NCI-H345 (cell line): ENCODE data around the gene UBTF.

Source experiments
- DNase-seq: peaks from one replicate; lab custom pipeline; 2025; lab: John Stamatoyannopoulos, UW

UBTF gene, protein sequence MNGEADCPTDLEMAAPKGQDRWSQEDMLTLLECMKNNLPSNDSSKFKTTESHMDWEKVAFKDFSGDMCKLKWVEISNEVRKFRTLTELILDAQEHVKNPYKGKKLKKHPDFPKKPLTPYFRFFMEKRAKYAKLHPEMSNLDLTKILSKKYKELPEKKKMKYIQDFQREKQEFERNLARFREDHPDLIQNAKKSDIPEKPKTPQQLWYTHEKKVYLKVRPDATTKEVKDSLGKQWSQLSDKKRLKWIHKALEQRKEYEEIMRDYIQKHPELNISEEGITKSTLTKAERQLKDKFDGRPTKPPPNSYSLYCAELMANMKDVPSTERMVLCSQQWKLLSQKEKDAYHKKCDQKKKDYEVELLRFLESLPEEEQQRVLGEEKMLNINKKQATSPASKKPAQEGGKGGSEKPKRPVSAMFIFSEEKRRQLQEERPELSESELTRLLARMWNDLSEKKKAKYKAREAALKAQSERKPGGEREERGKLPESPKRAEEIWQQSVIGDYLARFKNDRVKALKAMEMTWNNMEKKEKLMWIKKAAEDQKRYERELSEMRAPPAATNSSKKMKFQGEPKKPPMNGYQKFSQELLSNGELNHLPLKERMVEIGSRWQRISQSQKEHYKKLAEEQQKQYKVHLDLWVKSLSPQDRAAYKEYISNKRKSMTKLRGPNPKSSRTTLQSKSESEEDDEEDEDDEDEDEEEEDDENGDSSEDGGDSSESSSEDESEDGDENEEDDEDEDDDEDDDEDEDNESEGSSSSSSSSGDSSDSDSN

DNA sequence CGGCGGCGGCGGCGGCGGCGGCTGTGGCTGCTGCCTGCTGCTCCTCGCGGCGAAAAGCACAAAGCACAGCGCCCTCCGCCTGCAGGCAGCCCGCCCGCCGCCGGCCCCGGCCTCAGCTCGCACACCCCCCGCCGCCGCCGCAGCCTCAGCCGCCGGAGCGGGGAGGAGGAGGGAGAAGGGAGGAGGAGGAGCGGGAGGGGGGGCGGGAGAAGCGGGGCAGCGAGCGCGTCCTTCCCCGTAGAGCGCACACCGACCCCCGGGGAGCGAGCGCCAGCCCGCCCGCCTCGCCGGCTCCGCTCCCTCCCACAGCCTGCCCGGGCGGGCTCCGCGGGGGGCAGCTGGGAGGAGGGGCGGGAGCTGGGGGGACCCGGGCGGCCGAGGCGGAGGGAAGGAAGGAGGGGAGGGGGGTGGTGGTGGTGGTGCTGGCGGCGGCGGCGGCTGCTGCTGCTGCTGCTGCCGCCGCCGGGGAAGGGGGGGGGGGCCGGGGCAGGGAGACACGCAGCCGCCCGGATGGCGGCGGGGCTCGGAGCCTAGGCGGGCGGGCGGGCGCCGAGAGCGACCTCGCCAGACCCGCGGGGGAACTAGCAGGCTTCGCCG, at the start of gene UBTF:
TSS of gene UBTF (minus strand) at position 60 of the 597 bp plus-strand sequence. CDS start 1,446 bp downstream, outside the sequence.
- DNase-seq: peak; percentile 91

DNA sequence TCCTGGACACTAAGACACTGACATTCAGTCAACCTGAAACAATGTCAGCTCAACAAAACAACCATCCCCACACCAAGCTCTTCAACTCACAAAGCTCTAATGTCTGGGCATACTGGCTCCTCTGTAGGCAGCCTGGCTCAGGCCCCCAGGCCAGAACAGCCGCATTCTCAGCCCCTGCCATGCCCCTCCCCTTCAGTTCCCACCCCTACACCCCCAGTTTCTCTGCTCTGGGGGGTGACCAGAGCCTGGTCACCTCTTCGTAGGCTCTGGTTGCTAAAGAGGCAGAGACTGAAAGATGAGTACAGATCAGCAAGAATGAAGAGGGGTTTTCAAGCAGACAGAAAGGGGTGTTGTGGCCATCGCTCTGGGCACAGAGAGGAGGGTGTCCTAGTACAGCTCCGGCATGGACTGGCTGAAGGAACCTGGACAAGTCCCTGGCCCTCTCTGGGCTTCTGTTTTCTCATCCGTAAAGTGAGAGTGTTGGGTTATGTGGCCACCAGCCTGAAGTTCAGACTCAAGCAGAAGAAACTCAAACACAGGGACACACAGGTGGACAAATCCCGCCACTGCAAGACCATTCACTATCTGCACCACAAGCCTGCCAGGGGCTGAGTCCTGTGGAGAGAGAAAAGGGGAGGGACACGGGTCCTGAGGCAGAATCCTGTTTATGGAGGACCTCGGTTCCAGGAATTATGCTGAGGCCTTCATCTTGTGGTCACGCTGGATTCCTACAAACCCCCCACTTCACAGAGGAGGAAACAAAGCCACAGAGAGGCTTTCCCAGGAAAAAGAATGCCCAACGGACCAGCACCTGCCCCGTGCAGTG, 49.4 kb upstream of the UBTF start:
- no peak for DNase-seq

DNA sequence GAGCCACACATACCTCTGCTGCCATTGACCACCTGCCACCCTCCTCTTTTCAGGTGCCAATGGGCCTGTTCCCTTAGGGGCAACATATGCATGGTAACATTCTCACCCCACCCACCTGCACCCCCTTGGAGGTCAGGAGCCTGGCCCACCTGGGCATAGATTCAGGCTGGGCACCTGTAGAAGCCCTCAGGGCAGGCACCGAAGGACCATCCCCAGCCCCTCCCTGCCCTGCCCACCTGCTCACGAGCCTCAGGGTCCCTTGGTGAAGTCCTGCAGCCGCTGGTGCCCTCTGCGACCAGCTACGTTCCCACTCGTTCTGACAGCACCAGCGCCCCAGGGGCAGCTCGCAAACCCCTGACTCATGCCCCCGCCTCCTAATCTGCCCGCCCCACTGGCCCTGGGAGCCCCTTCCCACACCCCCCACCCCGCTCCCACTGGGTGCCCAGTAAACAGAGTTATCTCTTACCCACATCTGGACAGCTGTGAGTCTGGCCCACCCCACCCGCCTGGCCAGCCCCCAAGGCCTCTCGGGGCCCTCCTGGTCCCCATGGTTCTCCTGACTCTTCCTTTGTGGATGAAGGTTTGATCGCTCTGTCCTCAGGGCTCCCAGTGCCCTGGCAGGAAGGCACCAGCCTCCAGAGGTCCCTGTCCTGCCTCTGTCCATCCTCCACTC, 48.5 kb upstream of the UBTF start, which contains the start of gene SLC4A1:
TSS of gene SLC4A1 (minus strand) at position 318 of the 673 bp plus-strand sequence. CDS start 5,269 bp downstream, outside the sequence.
- no peak for DNase-seq

DNA sequence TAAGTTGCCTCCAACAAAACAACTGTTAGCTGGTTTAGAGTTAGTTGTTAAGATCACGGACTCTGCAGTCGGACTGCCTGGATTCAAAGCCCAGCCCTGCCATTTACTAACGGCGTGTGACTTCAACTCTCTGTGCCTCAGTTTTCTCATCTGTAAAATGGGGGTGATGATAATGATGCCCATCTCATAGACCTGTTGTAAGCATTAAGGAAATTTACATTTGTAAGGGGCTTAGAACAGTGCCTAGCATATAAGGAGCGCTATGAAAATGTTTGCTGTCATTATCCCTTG, 47.6 kb upstream of the UBTF start:
- no peak for DNase-seq

DNA sequence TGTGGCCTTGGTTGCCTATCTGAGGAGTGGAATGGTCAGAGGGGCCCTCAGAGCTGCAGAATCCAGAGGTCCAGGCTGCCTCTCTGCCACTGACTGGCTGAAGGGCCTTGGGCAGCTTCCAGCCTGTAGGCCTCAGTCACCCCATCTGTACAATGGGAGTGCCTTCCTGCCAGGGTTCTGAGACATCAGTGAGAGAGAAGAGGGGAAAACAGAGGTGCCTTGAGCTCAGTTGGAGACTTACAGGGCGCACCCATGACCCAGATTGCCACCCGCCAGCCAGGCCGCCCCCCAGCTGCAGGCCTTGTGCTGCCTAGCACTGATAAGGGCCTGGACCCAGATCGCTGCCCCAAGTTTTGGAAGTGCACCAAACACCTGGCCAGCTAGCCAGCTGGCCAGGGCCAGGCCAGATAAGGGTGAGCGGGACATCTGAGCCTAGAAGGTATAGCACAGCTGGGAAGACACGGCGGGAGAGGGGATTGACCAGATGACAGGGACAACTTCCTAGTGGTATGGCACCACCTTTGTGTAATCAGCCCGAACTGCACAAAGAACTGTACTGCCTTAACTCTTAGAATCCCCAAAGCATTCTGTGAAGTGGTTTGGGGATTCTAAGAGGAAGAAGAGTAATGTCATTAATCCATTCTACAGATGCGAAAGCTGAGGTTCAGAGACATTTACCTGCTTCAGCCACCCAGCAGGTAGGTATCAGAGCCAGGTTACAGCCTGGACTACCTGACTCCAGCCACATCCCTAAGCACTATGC, 47.1 kb upstream of the UBTF start:
- no peak for DNase-seq

DNA sequence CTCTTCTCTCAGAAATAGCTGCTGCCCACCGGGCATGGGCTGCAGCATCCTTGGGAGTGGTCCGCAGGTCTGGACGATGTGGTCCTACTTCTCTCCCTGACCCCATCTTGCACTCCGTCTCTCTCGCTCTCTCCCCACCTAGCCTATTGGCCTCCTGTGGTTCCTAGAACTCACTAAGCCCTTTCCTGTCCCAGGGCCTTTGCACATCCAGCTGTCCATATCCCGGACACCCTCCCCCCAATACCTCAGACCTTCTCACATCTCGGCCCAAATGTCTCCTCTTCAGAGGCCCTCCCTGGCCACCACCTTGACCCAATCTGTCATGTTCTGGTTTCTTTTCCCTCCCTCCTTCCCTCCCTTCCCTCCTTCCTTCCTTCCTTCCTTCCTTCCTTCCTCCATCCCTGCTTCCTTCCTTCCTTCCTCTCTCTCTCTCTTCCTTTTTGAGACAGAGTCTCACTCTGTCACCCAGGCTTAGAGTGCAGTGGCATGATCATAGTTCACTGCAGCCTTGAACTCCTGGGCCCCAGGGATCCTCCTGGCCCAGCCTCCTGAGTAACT, 43.9 kb upstream of the UBTF start:
- no peak for DNase-seq

DNA sequence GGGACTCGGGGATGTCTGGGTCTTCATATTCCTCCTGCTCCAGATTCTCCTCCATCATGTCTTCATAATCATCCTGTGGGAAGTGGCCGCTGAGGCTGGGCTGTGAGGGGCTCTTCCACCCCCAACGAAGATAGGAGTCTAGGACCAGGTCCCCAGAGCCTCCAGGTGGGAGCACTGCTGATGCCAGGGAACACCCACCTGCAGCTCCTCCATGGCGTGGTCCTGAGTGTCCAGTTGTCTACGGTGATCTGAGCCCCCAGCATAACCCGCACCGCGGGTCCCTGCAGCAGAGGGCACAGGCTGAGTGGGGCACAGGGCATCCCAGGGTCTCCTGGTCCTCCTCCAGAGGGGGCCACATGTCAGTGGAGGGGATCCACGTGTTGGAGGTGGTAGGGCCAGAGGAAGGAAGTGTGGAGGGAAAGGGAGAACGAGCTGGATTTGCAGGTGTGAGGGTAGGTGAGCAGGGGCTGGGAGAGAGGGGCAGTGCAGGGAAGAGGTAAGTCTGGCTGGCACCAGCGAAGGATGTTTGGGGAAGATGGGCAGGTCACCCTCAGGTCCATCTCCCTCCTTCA, 43.3 kb upstream of the UBTF start:
- no peak for DNase-seq

DNA sequence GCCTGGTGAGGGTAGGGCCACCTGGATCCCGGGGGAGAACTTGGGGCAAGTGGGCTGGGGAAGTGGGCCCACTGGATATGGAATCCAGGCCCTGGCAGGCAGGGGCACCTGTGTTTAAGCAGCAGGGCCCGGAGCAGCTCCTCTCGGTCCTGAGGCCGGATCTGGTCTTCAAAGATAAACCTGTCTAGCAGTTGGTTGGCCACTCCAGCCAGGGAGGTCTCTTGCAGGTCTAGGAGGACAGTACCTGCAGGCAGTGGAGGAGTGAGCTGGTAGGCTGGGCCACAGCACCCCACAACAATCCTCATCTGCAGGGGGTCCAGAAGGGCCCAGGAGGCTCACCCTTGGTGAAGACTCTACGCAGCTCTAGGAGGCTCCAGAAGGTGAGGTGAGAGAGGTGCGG, 40.8 kb upstream of the UBTF start:
- DNase-seq: no peak

DNA sequence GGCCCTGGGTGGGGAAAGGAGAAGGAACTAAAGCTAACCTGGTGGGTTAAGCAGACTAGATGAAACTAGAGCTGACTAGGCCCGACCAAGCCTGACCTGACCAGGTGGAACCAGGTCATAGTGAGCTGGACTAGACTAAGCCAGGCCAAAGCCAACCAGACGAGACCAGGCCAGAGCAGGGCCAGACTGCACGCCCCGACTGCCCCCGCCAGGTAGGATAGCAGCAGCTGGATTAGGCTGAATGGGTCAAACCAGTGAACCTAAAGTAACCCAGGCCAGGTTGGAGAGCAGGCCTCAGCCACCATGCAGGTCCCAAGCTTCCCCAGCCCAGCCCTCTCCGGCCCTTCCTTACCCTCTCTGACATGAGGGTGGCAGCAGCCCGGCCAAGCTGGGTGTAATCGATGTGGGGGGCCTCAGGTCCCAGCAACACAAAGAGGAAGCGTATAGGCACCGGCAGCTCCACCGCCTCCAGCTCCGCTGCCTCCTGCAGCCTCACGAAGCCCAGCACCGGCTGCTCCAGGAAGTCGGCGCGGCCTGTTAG, 39.4 kb upstream of the UBTF start:
- no peak for DNase-seq

DNA sequence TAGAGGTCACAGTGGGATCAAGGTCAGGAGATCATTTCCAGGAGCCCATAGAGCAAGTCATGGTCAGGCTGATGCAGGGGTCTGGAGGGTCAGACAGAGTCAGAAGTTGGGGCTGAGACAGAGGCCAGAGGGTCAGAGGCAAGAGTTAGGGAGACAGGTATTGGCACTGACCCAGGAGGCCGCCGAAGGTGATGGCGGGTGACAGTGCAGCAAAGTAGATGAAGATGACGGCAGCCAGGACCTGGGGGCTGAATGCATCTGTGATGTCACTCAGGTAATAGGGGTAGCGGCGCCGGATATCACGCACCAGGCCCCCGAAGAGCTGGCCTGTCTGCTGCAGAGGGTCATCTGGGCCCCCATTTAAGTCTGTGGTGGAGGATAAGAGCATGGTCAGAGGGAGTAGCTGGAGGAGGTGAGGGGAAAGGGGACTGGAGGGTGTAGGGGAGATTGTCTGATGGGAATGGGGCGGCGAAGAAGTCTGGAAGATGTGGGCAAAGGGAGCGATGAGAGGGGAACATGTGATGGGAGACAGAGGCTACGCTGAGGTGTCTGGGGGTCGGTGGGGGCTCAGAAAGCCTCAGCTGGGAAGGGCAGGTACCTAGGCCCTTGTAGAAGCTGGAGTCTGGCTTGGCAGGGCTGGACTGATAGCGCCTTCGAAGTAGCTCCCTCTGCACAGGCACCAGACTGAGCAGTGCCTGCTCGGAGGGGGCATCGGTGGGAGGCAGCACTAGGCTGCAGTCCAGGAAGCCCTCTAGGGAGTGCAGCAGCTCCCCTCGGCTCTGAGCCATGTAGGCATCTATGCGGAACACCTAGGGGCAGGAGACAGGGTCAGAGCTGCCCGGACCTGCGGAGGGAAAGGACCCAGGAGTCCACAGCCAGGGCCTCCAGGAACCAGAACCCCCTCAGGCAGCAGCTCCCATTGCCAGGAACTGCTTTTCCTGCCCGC, 38.6 kb upstream of the UBTF start:
- DNase-seq: no peak

DNA sequence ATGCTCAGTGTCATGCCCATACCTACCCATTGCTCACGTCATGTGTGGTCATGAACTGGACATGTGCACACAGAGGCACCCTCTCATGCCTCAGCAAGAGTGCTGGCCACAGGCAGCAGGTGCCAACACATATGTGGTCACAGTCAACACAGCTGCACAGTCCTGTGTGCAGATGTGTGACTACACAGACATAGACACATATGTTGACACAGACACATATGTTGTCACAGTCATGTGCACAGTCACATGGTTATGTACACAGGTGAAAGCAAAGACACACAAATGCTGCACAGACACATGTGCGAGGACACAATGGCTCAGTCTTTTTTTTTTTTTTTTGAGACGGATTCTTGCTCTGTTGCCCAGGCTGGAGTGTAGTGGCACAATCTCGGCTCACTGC, 37.2 kb upstream of the UBTF start:
- DNase-seq: no peak

DNA sequence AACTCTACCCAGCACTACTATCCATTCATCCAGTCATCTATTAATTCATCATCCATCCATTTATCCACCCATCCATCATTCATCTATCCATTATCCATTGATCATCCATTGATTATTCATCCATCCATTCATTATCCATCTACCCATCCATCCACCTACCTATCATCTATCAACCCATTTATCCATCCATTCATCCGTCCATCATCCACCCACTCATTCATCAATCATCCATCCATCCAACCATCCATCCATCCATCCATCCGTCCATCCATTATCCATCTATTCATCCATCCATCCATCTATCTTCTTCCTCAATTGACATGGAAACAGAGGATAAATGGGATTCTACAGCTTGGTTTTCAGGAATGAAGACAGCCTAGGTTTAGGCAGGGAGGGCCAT, 36.4 kb upstream of the UBTF start:
- no peak for DNase-seq

DNA sequence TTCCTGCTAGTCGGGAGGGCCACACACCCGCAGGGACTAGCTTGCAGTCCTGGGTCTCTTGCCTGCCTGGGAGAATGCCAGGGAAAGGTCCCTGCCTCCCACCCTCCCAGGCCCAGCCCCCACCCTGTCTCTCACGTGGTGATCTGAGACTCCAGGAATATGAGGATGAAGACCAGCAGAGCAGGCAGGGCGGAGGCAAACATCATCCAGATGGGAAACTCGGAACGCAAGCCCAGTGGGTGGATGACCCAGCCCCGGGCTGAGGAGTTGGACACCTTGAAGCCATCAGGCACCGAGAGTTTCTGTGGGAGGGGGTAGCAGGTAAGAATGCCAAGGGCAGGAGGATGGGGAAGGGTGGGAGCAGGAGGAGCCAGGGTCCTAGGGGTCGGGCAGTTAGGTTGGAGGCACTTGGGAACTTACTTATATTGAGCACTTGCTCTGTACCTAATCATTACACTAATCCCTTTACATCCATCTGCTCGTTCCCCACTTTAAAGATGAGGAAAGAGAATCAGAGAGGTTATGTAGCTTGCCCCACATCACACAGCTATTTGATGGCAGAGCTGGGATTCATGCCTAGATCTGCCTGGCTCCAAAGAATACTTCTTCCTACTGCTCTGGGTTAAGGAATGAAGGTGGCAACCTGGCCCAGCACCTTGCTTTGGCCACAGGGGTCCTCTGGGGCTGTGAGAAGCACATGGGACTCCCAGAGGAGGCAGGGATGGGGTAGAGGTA, 35.1 kb upstream of the UBTF start:
- no peak for DNase-seq

DNA sequence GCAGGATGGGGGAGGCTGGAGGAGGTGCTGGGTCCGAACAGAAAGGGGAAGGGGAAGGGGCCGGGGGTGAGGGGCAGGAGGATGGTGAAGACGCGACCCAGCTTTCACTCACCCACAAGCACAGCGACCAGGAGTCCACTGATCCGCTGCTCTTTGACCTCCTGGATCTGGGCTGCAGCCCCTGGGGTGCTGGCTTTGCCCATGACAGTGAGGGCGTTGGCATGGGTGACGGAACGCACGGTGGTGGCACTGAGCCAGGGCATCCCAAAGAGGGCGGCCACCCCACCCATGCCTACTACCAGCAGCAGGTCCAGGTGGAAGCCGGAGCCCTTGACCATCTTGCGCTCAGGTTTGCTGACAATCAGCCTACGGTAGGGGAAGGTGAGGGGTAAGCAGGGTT, 33.5 kb upstream of the UBTF start:
- DNase-seq: no peak

DNA sequence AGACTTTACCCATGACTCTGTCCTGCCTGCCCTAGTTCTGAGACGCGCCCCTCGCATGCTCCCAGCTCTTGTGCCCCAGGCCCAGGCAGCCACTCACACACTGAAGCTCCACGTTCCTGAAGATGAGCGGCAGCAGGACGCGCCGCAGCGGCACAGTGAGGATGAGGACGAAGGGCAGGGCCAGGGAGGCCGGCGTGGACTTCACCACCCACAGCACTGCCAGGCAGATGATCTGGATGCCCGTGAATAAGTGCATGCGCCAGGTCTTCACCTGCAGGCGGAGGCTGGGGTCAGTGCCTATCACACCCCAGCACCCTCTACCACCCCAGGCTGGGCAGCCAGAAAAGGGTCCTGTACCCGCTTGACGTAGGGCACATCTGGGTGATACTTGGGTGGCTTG, 31.6 kb upstream of the UBTF start:
- DNase-seq: no peak

DNA sequence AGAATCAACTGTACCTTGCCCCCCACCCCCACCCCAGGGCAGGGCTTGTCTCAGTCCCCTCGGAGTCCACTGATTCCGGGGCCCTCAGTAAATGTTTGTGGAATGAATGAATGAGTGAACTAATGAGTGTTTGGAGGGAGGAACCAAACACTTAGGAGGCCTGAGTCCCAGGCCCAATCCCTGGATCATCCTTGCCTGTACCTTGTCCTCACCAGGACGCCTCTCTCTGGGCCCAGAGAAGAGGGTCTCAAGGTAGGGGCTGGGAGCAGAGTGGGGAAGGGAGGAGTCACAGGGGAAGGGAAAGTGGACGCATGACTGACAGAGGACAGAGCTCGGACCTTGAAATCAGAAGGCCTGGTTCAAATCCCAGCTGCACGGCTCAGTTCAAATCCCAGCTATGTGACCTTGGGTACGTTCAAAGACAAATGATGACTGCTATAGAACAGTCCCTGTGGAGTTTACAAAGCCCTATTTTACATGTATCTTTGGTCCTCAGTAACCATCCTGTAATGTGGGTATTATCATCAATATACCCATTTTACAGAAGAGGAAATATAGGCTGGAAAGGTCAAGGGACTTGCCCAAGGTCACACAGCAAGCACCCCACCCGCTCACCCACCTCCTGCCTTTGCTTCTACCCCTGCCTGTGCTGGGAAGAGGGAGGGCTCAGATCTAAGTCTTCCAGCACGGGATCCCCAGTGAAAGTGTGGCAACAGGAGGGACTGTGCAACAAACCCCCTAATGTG, 30.2 kb upstream of the UBTF start:
- DNase-seq: no peak
